ENCODE measurements around the gene MEX3D.

The MEX3D gene

GRCh38 chr19:1592024-1592754 is 24.1 kb upstream of the MEX3D start:
- H3K4me3 ChIP-seq (ENCODE audit: low read depth, low read length): peak overlapping the region; percentile 95
- peaks cover 44% of the 10 kb centered on the region for H3K36me3 ChIP-seq
- no peak for TF ChIP-seq CTCF (IDR thresholded peaks at IDR 0.05; ENCODE audit: low read depth, low read length)
- H3K9me3 ChIP-seq (ENCODE audit: severe bottlenecking): no peaks in the 10 kb centered on the region
- no peaks in the 10 kb centered on the region for H3K27me3 ChIP-seq (ENCODE audit: insufficient read depth, low read depth, severe bottlenecking)
- DNase-seq: peak; percentile 76
- peak overlapping the region; percentile 100 for H3K27ac ChIP-seq

- Histone ChIP-seq H3K27me3 (ENCODE audit: insufficient read depth, low read depth, severe bottlenecking) (no peaks in the 10 kb centered on the region), H3K36me3 (peaks cover 38% of the 10 kb centered on the region), H3K4me3 (ENCODE audit: low read depth, low read length) (peak overlapping the region; percentile 95), H3K27ac (peak overlapping the region; percentile 100), H3K9me3 (ENCODE audit: severe bottlenecking) (no peaks in the 10 kb centered on the region)
- TF ChIP-seq CTCF (IDR thresholded peaks at IDR 0.05; ENCODE audit: low read depth, low read length): no peak
- DNase-seq: no peak
These were observed 23.4 kb upstream of the MEX3D start for GRCh38 chr19:1591421-1592023.

GRCh38 chr19:1590641-1591397 is 22.7 kb upstream of the MEX3D start:
- peak; percentile 53 for TF ChIP-seq CTCF (IDR thresholded peaks at IDR 0.05; ENCODE audit: low read depth, low read length)
- Histone ChIP-seq H3K27me3 (ENCODE audit: insufficient read depth, low read depth, severe bottlenecking) (no peaks in the 10 kb centered on the region), H3K36me3 (peaks cover 37% of the 10 kb centered on the region), H3K27ac (peak overlapping the region; percentile 100), H3K4me3 (ENCODE audit: low read depth, low read length) (peak overlapping the region; percentile 95), H3K9me3 (ENCODE audit: severe bottlenecking) (no peaks in the 10 kb centered on the region)
- no peak for DNase-seq

- Histone ChIP-seq H3K36me3 (peaks cover 48% of the 10 kb centered on the region), H3K27ac (peak overlapping the region; percentile 100), H3K9me3 (ENCODE audit: severe bottlenecking) (no peaks in the 10 kb centered on the region), H3K27me3 (ENCODE audit: insufficient read depth, low read depth, severe bottlenecking) (no peaks in the 10 kb centered on the region), H3K4me3 (ENCODE audit: low read depth, low read length) (peak overlapping the region; percentile 19)
- DNase-seq: peak; percentile 87
- TF ChIP-seq CTCF (IDR thresholded peaks at IDR 0.05; ENCODE audit: low read depth, low read length): no peak
These were observed 19.7 kb upstream of the MEX3D start for GRCh38 chr19:1587872-1588271.

- no peaks in the 10 kb centered on the region for H3K27me3 ChIP-seq (ENCODE audit: insufficient read depth, low read depth, severe bottlenecking)
- peaks cover 61% of the 10 kb centered on the region for H3K36me3 ChIP-seq
- no peaks in the 10 kb centered on the region for H3K9me3 ChIP-seq (ENCODE audit: severe bottlenecking)
- no peak overlapping the region for H3K4me3 ChIP-seq (ENCODE audit: low read depth, low read length)
- no peak overlapping the region for H3K27ac ChIP-seq
- no peak for DNase-seq
- no peak for TF ChIP-seq CTCF (IDR thresholded peaks at IDR 0.05; ENCODE audit: low read depth, low read length)
These were observed 17.1 kb upstream of the MEX3D start for GRCh38 chr19:1585243-1585580.
